ENCODE measurements around the gene TTN. TPM values are rescaled to one million over a fixed set of nuclear protein-coding genes. Genes with fewer than 3 reads are reported as not detected.

Gene TTN
- total and polyA plus RNA-seq, 2 donors (not counting 1 experiment from before 2014, with no cell fraction given) = 1.7 to 46.4 TPM

GRCh38 chr2:178734518-178734917 is 72.7 kb downstream of the TTN start:
- Mint-ChIP-seq H3K4me1 (no peaks in the 10 kb centered on the region), H3K4me3 (no peak overlapping the region), H3K9me3 (ENCODE audit: insufficient read depth) (no peaks in the 10 kb centered on the region), H3K27ac (no peak overlapping the region), H3K27me3 (no peaks in the 10 kb centered on the region)
- no peak for TF ChIP-seq EZH2 (IDR thresholded peaks at IDR 0.05; ENCODE audit: borderline replicate concordance, insufficient read depth, low read depth, low read length, poor library complexity, severe bottlenecking)
- TF ChIP-seq, protein P1, sequence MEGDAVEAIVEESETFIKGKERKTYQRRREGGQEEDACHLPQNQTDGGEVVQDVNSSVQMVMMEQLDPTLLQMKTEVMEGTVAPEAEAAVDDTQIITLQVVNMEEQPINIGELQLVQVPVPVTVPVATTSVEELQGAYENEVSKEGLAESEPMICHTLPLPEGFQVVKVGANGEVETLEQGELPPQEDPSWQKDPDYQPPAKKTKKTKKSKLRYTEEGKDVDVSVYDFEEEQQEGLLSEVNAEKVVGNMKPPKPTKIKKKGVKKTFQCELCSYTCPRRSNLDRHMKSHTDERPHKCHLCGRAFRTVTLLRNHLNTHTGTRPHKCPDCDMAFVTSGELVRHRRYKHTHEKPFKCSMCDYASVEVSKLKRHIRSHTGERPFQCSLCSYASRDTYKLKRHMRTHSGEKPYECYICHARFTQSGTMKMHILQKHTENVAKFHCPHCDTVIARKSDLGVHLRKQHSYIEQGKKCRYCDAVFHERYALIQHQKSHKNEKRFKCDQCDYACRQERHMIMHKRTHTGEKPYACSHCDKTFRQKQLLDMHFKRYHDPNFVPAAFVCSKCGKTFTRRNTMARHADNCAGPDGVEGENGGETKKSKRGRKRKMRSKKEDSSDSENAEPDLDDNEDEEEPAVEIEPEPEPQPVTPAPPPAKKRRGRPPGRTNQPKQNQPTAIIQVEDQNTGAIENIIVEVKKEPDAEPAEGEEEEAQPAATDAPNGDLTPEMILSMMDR (IDR thresholded peaks at IDR 0.05) = no peak
- CTCF ChIA-PET = no interaction called here
- DNase-seq (no peak), ATAC-seq (ENCODE audit: low read depth) (no peak)
- Histone ChIP-seq H3K36me3 (replicated peaks in 1 of 2; ENCODE audit: control extremely low read depth in 1 of 2, control insufficient read depth in 1 of 2, extremely low read depth in 1 of 2, insufficient read depth in 2 of 2, low read length in 1 of 2) (no peaks in the 10 kb centered on the region), H3K27me3 (replicated peaks in 1 of 4; ENCODE audit: control extremely low read depth in 1 of 4, control insufficient read depth in 3 of 4, insufficient read depth in 4 of 4, low read length in 3 of 4) (no peaks in the 10 kb centered on the region), H3K9me3 (ENCODE audit: control extremely low read depth in 1 of 3, control insufficient read depth in 2 of 3, insufficient read depth in 1 of 3, low read length in 2 of 3) (no peaks in the 10 kb centered on the region), H3K4me1 (ENCODE audit: control insufficient read depth in 2 of 2, insufficient read depth in 2 of 2, low read length in 2 of 2) (no peaks in the 10 kb centered on the region), H3K27ac (ENCODE audit: low read length in 2 of 2) (no peak overlapping the region), H3K9ac (ENCODE audit: low read length) (no peak overlapping the region), H4K20me1 (ENCODE audit: control insufficient read depth, insufficient read depth, low read length, poor library complexity, severe bottlenecking) (no peaks in the 10 kb centered on the region), H3K4me3 (ENCODE audit: control extremely low read depth in 1 of 5, extremely low read depth in 1 of 5, insufficient read depth in 1 of 5, low read depth in 2 of 5, low read length in 4 of 5) (no peak overlapping the region), H2AFZ (ENCODE audit: insufficient read depth, low read depth, low read length, poor library complexity, severe bottlenecking) (no peak overlapping the region), H3K4me2 (replicated peaks; ENCODE audit: low read depth, low read length, poor library complexity, severe bottlenecking) (no peak overlapping the region), H3K79me2 (ENCODE audit: control insufficient read depth, insufficient read depth, low read length) (no peaks in the 10 kb centered on the region)
- 100% methylated on average over 3 of the region's 4 CpGs for WGBS (ENCODE audit: insufficient coverage)
- intact Hi-C loops (cut with micrococcal nuclease) = no loop called here
- POLR2A ChIA-PET = no interaction called here

DNA sequence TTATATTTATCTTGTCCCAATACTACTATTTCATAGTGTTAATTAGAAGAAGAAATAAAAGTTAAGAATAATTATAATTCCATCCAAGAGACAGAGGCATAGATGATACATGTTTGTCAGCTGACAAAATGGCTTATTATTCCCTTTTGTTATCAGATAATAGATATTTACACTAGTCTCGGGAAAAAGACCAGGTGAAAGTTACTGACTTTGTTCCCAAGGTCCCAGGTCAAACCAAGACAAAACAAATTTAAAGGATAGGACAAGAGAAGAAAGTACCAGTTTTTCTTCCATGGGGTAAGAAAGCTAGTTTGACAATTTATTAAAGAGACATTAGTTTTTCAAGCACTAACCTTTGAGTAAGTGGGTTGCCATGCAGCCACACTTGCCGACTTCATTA is 73.2 kb downstream of the TTN start:
- no peak overlapping the region for H3K4me2 ChIP-seq (replicated peaks; ENCODE audit: low read depth, low read length, poor library complexity, severe bottlenecking)
- no peak overlapping the region for H3K27ac ChIP-seq (ENCODE audit: low read length in 2 of 2)
- no peak overlapping the region for H3K9ac ChIP-seq (ENCODE audit: low read length)
- no peak for DNase-seq
- TF ChIP-seq EZH2 (IDR thresholded peaks at IDR 0.05; ENCODE audit: borderline replicate concordance, insufficient read depth, low read depth, low read length, poor library complexity, severe bottlenecking) = no peak
- TF ChIP-seq, protein P1 (IDR thresholded peaks at IDR 0.05) = no peak
- H2AFZ ChIP-seq (ENCODE audit: insufficient read depth, low read depth, low read length, poor library complexity, severe bottlenecking) = no peak overlapping the region
- no peaks in the 10 kb centered on the region for H3K27me3 Mint-ChIP-seq
- H3K27me3 ChIP-seq (replicated peaks in 1 of 4; ENCODE audit: control extremely low read depth in 1 of 4, control insufficient read depth in 3 of 4, insufficient read depth in 4 of 4, low read length in 3 of 4) = no peaks in the 10 kb centered on the region
- ATAC-seq (ENCODE audit: low read depth) = no peak
- no peaks in the 10 kb centered on the region for H3K4me1 ChIP-seq (ENCODE audit: control insufficient read depth in 2 of 2, insufficient read depth in 2 of 2, low read length in 2 of 2)
- CTCF ChIA-PET = interaction anchor here (0.6 kb wide), 1 partner anchor 148 kb away, joined by 5 read pairs; no protein-coding TSS in a partner anchor
- H3K9me3 Mint-ChIP-seq (ENCODE audit: insufficient read depth) = no peaks in the 10 kb centered on the region
- no peak overlapping the region for H3K27ac Mint-ChIP-seq
- H3K4me1 Mint-ChIP-seq = no peaks in the 10 kb centered on the region
- no peaks in the 10 kb centered on the region for H3K79me2 ChIP-seq (ENCODE audit: control insufficient read depth, insufficient read depth, low read length)
- no peak overlapping the region for H3K4me3 Mint-ChIP-seq
- H4K20me1 ChIP-seq (ENCODE audit: control insufficient read depth, insufficient read depth, low read length, poor library complexity, severe bottlenecking) = no peaks in the 10 kb centered on the region
- H3K36me3 ChIP-seq (replicated peaks in 1 of 2; ENCODE audit: control extremely low read depth in 1 of 2, control insufficient read depth in 1 of 2, extremely low read depth in 1 of 2, insufficient read depth in 2 of 2, low read length in 1 of 2) = no peaks in the 10 kb centered on the region
- POLR2A ChIA-PET = no interaction called here
- H3K9me3 ChIP-seq (ENCODE audit: control extremely low read depth in 1 of 3, control insufficient read depth in 2 of 3, insufficient read depth in 1 of 3, low read length in 2 of 3) = no peaks in the 10 kb centered on the region
- intact Hi-C loops (cut with micrococcal nuclease) = no loop called here
- H3K4me3 ChIP-seq (ENCODE audit: control extremely low read depth in 1 of 5, extremely low read depth in 1 of 5, insufficient read depth in 1 of 5, low read depth in 2 of 5, low read length in 4 of 5) = no peak overlapping the region
- WGBS (ENCODE audit: insufficient coverage) = 100% methylated on average over 1 of the region's 2 CpGs

Data from B cell (primary cell).